ENCODE results near the gene HMG20A. TPM values are rescaled to one million over a fixed set of nuclear protein-coding genes. Genes with fewer than 3 reads are reported as not detected.

Gene HMG20A
- total RNA-seq, 1 experiment from 2014 or later: 54.0 TPM

DNA sequence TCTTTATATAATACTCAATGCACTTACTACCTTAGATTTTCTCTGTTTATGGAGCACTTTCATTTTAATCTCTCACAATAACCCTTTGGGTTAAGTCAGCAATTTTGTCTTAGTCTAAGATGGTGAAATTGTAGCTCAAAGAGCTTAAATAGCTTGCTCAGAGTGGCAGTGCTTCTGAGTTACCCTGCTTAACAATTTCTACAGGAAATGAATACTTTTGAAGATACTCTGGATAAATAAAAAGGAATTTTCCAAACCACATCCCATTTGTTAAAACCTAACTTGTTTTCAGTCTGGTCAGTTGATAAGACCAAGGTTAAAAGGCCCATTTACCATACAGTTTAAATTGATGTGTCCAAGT, 37.2 kb downstream of the HMG20A start:
- ChIA-PET POLR2A (no interaction called here), CTCF (no interaction called here)
- intact Hi-C loops (cut with micrococcal nuclease; ENCODE audit: unreplicated experiment): no loop called here
- peaks cover 12% of the 10 kb centered on the region for H3K4me1 ChIP-seq (ENCODE audit: control insufficient read depth, insufficient read depth, low read length)
- H3K27me3 ChIP-seq (ENCODE audit: control insufficient read depth, insufficient read depth, low read length): no peaks in the 10 kb centered on the region
- in situ Hi-C loops (cut with HindIII; ENCODE audit: low pct_unique_long_range_greater_than_20kb, low sequenced_read_pairs): no loop called here
- no peak overlapping the region for H3K4me3 ChIP-seq (ENCODE audit: low read depth in 2 of 2, low read length in 2 of 2)
- no peak for DNase-seq (ENCODE audit: low read depth, low spot score)
- no peaks in the 10 kb centered on the region for H3K9me3 ChIP-seq (ENCODE audit: control insufficient read depth, insufficient read depth, low read depth, low read length)
- peaks cover 6% of the 10 kb centered on the region; the same call in 1 of the 2 replicates for H3K36me3 ChIP-seq (ENCODE audit: control insufficient read depth, insufficient read depth, low read length)
- ATAC-seq: no peak
- H3K27ac ChIP-seq (ENCODE audit: low read length): no peak overlapping the region
- no TSS peak for BruUV-seq (replicated peaks)
- TF ChIP-seq TCF7L2 (IDR thresholded peaks at IDR 0.05; ENCODE audit: low read depth, low read length) (no peak), POLR2AphosphoS5 (IDR thresholded peaks at IDR 0.05; ENCODE audit: low read depth, low read length) (no peak), SIN3A (IDR thresholded peaks at IDR 0.05; ENCODE audit: borderline replicate concordance, insufficient read depth, low read depth, low read length) (no peak)
- TF ChIP-seq, protein P1, sequence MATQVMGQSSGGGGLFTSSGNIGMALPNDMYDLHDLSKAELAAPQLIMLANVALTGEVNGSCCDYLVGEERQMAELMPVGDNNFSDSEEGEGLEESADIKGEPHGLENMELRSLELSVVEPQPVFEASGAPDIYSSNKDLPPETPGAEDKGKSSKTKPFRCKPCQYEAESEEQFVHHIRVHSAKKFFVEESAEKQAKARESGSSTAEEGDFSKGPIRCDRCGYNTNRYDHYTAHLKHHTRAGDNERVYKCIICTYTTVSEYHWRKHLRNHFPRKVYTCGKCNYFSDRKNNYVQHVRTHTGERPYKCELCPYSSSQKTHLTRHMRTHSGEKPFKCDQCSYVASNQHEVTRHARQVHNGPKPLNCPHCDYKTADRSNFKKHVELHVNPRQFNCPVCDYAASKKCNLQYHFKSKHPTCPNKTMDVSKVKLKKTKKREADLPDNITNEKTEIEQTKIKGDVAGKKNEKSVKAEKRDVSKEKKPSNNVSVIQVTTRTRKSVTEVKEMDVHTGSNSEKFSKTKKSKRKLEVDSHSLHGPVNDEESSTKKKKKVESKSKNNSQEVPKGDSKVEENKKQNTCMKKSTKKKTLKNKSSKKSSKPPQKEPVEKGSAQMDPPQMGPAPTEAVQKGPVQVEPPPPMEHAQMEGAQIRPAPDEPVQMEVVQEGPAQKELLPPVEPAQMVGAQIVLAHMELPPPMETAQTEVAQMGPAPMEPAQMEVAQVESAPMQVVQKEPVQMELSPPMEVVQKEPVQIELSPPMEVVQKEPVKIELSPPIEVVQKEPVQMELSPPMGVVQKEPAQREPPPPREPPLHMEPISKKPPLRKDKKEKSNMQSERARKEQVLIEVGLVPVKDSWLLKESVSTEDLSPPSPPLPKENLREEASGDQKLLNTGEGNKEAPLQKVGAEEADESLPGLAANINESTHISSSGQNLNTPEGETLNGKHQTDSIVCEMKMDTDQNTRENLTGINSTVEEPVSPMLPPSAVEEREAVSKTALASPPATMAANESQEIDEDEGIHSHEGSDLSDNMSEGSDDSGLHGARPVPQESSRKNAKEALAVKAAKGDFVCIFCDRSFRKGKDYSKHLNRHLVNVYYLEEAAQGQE (IDR thresholded peaks at IDR 0.05; ENCODE audit: insufficient read depth in 1 of 2, low read depth in 2 of 2, low read length in 1 of 2): no peak
- TF ChIP-seq, protein P2, sequence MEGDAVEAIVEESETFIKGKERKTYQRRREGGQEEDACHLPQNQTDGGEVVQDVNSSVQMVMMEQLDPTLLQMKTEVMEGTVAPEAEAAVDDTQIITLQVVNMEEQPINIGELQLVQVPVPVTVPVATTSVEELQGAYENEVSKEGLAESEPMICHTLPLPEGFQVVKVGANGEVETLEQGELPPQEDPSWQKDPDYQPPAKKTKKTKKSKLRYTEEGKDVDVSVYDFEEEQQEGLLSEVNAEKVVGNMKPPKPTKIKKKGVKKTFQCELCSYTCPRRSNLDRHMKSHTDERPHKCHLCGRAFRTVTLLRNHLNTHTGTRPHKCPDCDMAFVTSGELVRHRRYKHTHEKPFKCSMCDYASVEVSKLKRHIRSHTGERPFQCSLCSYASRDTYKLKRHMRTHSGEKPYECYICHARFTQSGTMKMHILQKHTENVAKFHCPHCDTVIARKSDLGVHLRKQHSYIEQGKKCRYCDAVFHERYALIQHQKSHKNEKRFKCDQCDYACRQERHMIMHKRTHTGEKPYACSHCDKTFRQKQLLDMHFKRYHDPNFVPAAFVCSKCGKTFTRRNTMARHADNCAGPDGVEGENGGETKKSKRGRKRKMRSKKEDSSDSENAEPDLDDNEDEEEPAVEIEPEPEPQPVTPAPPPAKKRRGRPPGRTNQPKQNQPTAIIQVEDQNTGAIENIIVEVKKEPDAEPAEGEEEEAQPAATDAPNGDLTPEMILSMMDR (IDR thresholded peaks at IDR 0.05): no peak

DNA sequence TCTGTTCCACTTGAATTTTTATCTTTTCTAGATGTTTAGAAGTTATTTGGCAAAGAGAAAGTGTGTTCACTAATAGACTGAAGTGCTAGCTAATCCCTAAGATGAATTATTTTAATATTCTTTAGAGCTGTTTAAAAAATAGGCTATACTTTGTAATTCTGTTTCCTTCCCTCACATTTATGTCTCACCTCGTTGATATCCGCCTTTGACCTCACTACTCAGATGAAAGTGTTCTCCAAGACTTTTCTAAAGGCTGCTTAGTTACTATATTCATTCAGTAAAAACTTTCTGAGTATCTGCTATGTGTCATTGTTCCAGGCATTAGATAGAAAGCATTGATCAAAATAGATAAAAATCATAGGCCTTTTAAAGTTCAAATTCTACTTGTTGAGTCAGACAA, 38.3 kb downstream of the HMG20A start:
- no peaks in the 10 kb centered on the region for H3K27me3 ChIP-seq (ENCODE audit: control insufficient read depth, insufficient read depth, low read length)
- intact Hi-C loops (cut with micrococcal nuclease; ENCODE audit: unreplicated experiment): no loop called here
- in situ Hi-C loops (cut with HindIII; ENCODE audit: low pct_unique_long_range_greater_than_20kb, low sequenced_read_pairs): no loop called here
- DNase-seq (ENCODE audit: low read depth, low spot score) (no peak), ATAC-seq (no peak)
- ChIA-PET POLR2A (no interaction called here), CTCF (no interaction called here)
- no peak overlapping the region for H3K4me3 ChIP-seq (ENCODE audit: low read depth in 2 of 2, low read length in 2 of 2)
- TF ChIP-seq TCF7L2 (IDR thresholded peaks at IDR 0.05; ENCODE audit: low read depth, low read length) (no peak), SIN3A (IDR thresholded peaks at IDR 0.05; ENCODE audit: borderline replicate concordance, insufficient read depth, low read depth, low read length) (no peak), POLR2AphosphoS5 (IDR thresholded peaks at IDR 0.05; ENCODE audit: low read depth, low read length) (no peak)
- TF ChIP-seq, protein P2 (IDR thresholded peaks at IDR 0.05): no peak
- TF ChIP-seq, protein P1 (IDR thresholded peaks at IDR 0.05; ENCODE audit: insufficient read depth in 1 of 2, low read depth in 2 of 2, low read length in 1 of 2): no peak
- H3K27ac ChIP-seq (ENCODE audit: low read length): no peak overlapping the region
- no TSS peak for BruUV-seq (replicated peaks)
- peaks cover 12% of the 10 kb centered on the region for H3K4me1 ChIP-seq (ENCODE audit: control insufficient read depth, insufficient read depth, low read length)
- peaks cover 6% of the 10 kb centered on the region; the same call in 1 of the 2 replicates for H3K36me3 ChIP-seq (ENCODE audit: control insufficient read depth, insufficient read depth, low read length)
- no peaks in the 10 kb centered on the region for H3K9me3 ChIP-seq (ENCODE audit: control insufficient read depth, insufficient read depth, low read depth, low read length)

Measured in Panc1 (cell line).